Prostate gland (tissue), 2 donors: ENCODE measurements around the gene IFI35. TPM values are rescaled to one million over a fixed set of nuclear protein-coding genes. Genes with fewer than 3 reads are reported as not detected.

ENCODE experiments used
- DNase-seq: peaks from one replicate; pipeline ENCODE4 v3.0.0-alpha.2; 2019; ENCODE audit warnings: low spot score
- H3K27ac ChIP-seq, 2 donors: fragments of 200-600 bp; sonication (generic); 2 replicates each; pipeline ENCODE4 v1.5.1; 2017 to 2019
- H3K27me3 ChIP-seq: fragments of 200-600 bp; sonication (generic); replicated peaks from 2 replicates; pipeline ENCODE4 v1.5.1; 2019; ENCODE audit not compliant: insufficient read depth
- H3K36me3 ChIP-seq, 2 donors: fragments of 200-600 bp; sonication (generic); 1 replicate in 1 of 2; 2 replicates in 1 of 2; pipeline versions ENCODE4 v1.5.1 to v1.8.1; 2017 to 2019
- H3K4me1 ChIP-seq: fragments of 200-600 bp; sonication (generic); replicated peaks from 2 replicates; pipeline ENCODE4 v1.5.1; 2019
- H3K4me3 ChIP-seq, 2 donors: fragments of 200-600 bp; sonication (generic); 2 replicates each; pipeline ENCODE4 v1.5.1; 2017 to 2019
- H3K9me3 ChIP-seq: fragments of 200-600 bp; sonication (generic); 2 replicates; pipeline ENCODE4 v1.5.1; 2017
- CTCF ChIP-seq, 4 experiments: fragments of 200-600 bp in 2 of 4; fragments of 450-650 bp in 2 of 4; sonication (generic) in 2 of 4; IDR thresholded peaks; 1 replicate in 3 of 4; 2 replicates in 1 of 4; pipeline ENCODE4 v1.5.1; 2016 to 2019; ENCODE audit warnings: antibody characterized with exemption in 4 of 4, mild to moderate bottlenecking in 2 of 4, moderate library complexity in 2 of 4
- POLR2A ChIP-seq: fragments of 450-650 bp; IDR thresholded peaks from one replicate; pipeline ENCODE4 v1.6.1; 2016; ENCODE audit warnings: antibody characterized with exemption, mild to moderate bottlenecking
- POLR2AphosphoS5 ChIP-seq: sonication (generic); formaldehyde crosslinking; IDR thresholded peaks from one replicate; pipeline ENCODE4 v1.6.1; 2017; ENCODE audit warnings: antibody characterized with exemption
- WGBS: methylation state at CpG from one replicate; pipeline ENCODE4 v1.1.5; 2018; 5-methylcytosine and 5-hydroxymethylcytosine counted together
- intact Hi-C: fragments of 100-400 bp; cut with DNase I; formaldehyde crosslinking; loops from one replicate; pipeline ENCODE4 v1.14.2; 2022
- total RNA-seq, 2 donors: library from RNA; depleted of rRNA; stranded (reverse); fragments of >200 nt; gene quantifications; one replicate each; pipeline ENCODE4 v1.1.0, GENCODE V29; 2016

IFI35 gene
- total RNA-seq: 10 to 100 TPM; 35.6 to 40.1 TPM

- Histone ChIP-seq H3K9me3 (no peaks in the 10 kb centered on the region), H3K27me3 (no peaks in the 10 kb centered on the region), H3K27ac (peak within 1 kb of the TSS; percentile 94 to 96), H3K4me1 (no peaks in the 10 kb centered on the region), H3K4me3 (peak within 1 kb of the TSS; percentile 64 to 65), H3K36me3 (peaks cover 0 to 12% of the 10 kb centered on the region in 2 donors)
- peak; percentile 41 for TF ChIP-seq POLR2A
- TF ChIP-seq CTCF (IDR thresholded peaks at IDR 0.05): peak in 3 of 4 experiments; percentile 51 to 53 (median 52)
- TF ChIP-seq POLR2AphosphoS5: peak; percentile 86
- intact Hi-C loops: loop anchor here (5.0 kb wide), 1 partner anchor 165 kb away; the partner anchor contains the start of gene NBR1
- WGBS: 25% methylated on average over 18 of the region's 18 CpGs
- peak; percentile 85 for DNase-seq
Observed at GRCh38 chr17:43006639-43007551, at the start of gene IFI35. Gene IFI35, plus strand, starts transcription at chr17:43006784. Its CDS starts 164 bp downstream, at chr17:43006948.

- Histone ChIP-seq H3K27ac (peak within 1 kb of the TSS; percentile 81 to 88), H3K27me3 (no peaks in the 10 kb centered on the region), H3K36me3 (peaks cover 3 to 6% of the 10 kb centered on the region in 2 donors), H3K4me3 (peak within 1 kb of the TSS; percentile 57 to 61), H3K4me1 (no peaks in the 10 kb centered on the region), H3K9me3 (no peaks in the 10 kb centered on the region)
- intact Hi-C loops: no loop called here
- peak; percentile 88 for DNase-seq
- peak; percentile 48 for TF ChIP-seq POLR2A
- TF ChIP-seq CTCF (IDR thresholded peaks at IDR 0.05): peak in 1 of 4 experiments; percentile 28
- peak; percentile 100 for TF ChIP-seq POLR2AphosphoS5
- 2% methylated on average over 43 of the region's 43 CpGs for WGBS
Observed at GRCh38 chr17:42964161-42964932, 42.2 kb upstream of the IFI35 start, which contains the start of gene AARSD1. Gene AARSD1, minus strand, starts transcription at chr17:42964454. Its CDS starts 14 bp downstream, at chr17:42964440.

- 33% methylated on average over 1 of the region's 1 CpG for WGBS
- no peak for TF ChIP-seq POLR2AphosphoS5
- no peak for TF ChIP-seq POLR2A
- no peak for TF ChIP-seq CTCF (IDR thresholded peaks at IDR 0.05)
- Histone ChIP-seq H3K36me3 (no peaks in the 10 kb centered on the region), H3K4me3 (no peak overlapping the region), H3K4me1 (no peaks in the 10 kb centered on the region), H3K27ac (no peak overlapping the region), H3K9me3 (no peaks in the 10 kb centered on the region), H3K27me3 (no peaks in the 10 kb centered on the region)
- no peak for DNase-seq
- intact Hi-C loops: no loop called here
Observed at GRCh38 chr17:42967925-42968324, 38.7 kb upstream of the IFI35 start.

GRCh38 chr17:42969001-42969581, 37.5 kb upstream of the IFI35 start:
- WGBS: 41% methylated on average over 5 of the region's 5 CpGs
- Histone ChIP-seq H3K4me3 (no peak overlapping the region), H3K4me1 (no peaks in the 10 kb centered on the region), H3K27me3 (no peaks in the 10 kb centered on the region), H3K9me3 (no peaks in the 10 kb centered on the region), H3K36me3 (no peaks in the 10 kb centered on the region), H3K27ac (no peak overlapping the region)
- TF ChIP-seq CTCF (IDR thresholded peaks at IDR 0.05) (no peak), POLR2AphosphoS5 (no peak), POLR2A (no peak)
- DNase-seq: no peak
- intact Hi-C loops: no loop called here
